G401 (cell line): ENCODE measurements around the gene SIL1. TPM values are rescaled to one million over a fixed set of nuclear protein-coding genes. Genes with fewer than 3 reads are reported as not detected.
"Not testable (repeated sequence)": the region's sequence is repeated elsewhere in the genome, so short reads cannot be mapped to it uniquely, and the experiment has no call there.

ENCODE experiments used
- DNase-seq: peaks from one replicate; pipeline ENCODE4 v3.0.0-alpha.2; 2015; ENCODE audit warnings: low spot score
- in situ Hi-C: cut with HindIII; loops from 2 replicates; pipeline ENCODE4 v1.10.0; 2016; ENCODE audit warnings: low sequenced_read_pairs, mixed read lengths
- total RNA-seq: library from RNA; depleted of rRNA; stranded (reverse); fragments of >200 nt; shearing (Covaris generic); gene quantifications from 2 replicates; pipeline ENCODE4 v1.2.3, GENCODE V29; 2014

The SIL1 gene
- total RNA-seq, 1 experiment from 2014 or later, result 66.4 TPM

- no peak for DNase-seq
- in situ Hi-C loops, result no loop called here
These were observed 273.0 kb downstream of the SIL1 start for GRCh38 chr5:138925090-138925635.

GRCh38 chr5:138922494-138922893, 275.7 kb downstream of the SIL1 start:
- DNase-seq, result no peak
- in situ Hi-C loops, result no loop called here

- in situ Hi-C loops, DNase-seq: not testable (repeated sequence)
These were observed 276.8 kb downstream of the SIL1 start for GRCh38 chr5:138921362-138921761.

- no peak for DNase-seq
- in situ Hi-C loops, result no loop called here
These were observed 278.0 kb downstream of the SIL1 start for GRCh38 chr5:138920181-138920580.

GRCh38 chr5:138918686-138919085, 279.5 kb downstream of the SIL1 start:
- in situ Hi-C loops, result no loop called here
- DNase-seq, result peak; percentile 41

- no peak for DNase-seq
- in situ Hi-C loops, result no loop called here
These were observed 283.8 kb downstream of the SIL1 start for GRCh38 chr5:138914338-138914737.

GRCh38 chr5:138913773-138914172, 284.4 kb downstream of the SIL1 start:
- no peak for DNase-seq
- in situ Hi-C loops, result no loop called here

GRCh38 chr5:138912093-138912492, 286.1 kb downstream of the SIL1 start:
- in situ Hi-C loops, result no loop called here
- no peak for DNase-seq

GRCh38 chr5:138911441-138911840, 286.7 kb downstream of the SIL1 start:
- in situ Hi-C loops, result no loop called here

GRCh38 chr5:138910546-138911185, 287.5 kb downstream of the SIL1 start:
- DNase-seq, result no peak
- in situ Hi-C loops, result no loop called here

More at GRCh38 chr5:138911441-138911840, 286.7 kb downstream of the SIL1 start:
- no peak for DNase-seq

GRCh38 chr5:138909734-138910133, 288.4 kb downstream of the SIL1 start:
- in situ Hi-C loops, result no loop called here
- DNase-seq, result no peak

GRCh38 chr5:138905541-138905940, 292.6 kb downstream of the SIL1 start:
- no peak for DNase-seq

GRCh38 chr5:138903130-138903775, 294.9 kb downstream of the SIL1 start:
- DNase-seq, result no peak
- in situ Hi-C loops, result no loop called here

More at GRCh38 chr5:138905541-138905940, 292.6 kb downstream of the SIL1 start:
- in situ Hi-C loops, result no loop called here

GRCh38 chr5:138901716-138902115, 296.5 kb downstream of the SIL1 start:
- in situ Hi-C loops, result no loop called here
- no peak for DNase-seq

- in situ Hi-C loops, result no loop called here
These were observed 297.7 kb downstream of the SIL1 start for GRCh38 chr5:138900281-138900965.

GRCh38 chr5:138898742-138899141, 299.4 kb downstream of the SIL1 start:
- DNase-seq, result no peak
- in situ Hi-C loops, result loop anchor here (5.0 kb wide), 1 partner anchor 34 kb away; no protein-coding TSS in a partner anchor

More at GRCh38 chr5:138900281-138900965, 297.7 kb downstream of the SIL1 start:
- no peak for DNase-seq

- DNase-seq, result no peak
- in situ Hi-C loops, result loop anchor here (5.0 kb wide), 1 partner anchor 34 kb away; no protein-coding TSS in a partner anchor
These were observed 299.9 kb downstream of the SIL1 start for GRCh38 chr5:138898299-138898698.
